ENCODE measurements around the gene WDFY4. TPM values are rescaled to one million over a fixed set of nuclear protein-coding genes. Genes with fewer than 3 reads are reported as not detected.

Gene WDFY4
- total and polyA plus RNA-seq, 2 of the 13 experiments (the other 11 are each of a cell fraction or from before 2014, with no cell fraction given): not detected

DNA sequence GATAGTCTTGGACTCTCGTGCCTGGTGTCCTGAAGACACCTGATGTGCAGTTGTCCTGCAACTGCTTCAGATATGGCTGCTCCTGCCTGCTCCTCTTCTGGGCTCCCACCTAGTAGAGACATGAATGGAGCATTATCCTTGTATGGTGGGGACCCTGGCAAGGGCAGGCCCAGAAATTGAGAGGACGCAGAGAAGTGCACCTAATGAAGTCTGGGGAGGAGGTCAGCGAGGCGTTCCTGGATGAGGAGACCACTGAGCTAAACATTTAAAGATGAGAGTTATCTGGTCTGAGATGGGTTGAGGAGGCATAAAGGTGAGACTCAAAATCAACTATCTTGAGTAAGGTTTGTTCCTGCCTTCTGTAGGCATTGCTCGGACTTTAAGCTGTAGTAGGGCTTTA is 66.3 kb downstream of the WDFY4 start:
- ChIA-PET CTCF (ENCODE audit: low intra/inter-chr PET ratio, low total read pairs) (no interaction called here), POLR2A (no interaction called here)
- ATAC-seq (no peak), FAIRE-seq (no peak), DNase-seq (ENCODE audit: low spot score) (no peak)
- Histone ChIP-seq H3K9me3 (ENCODE audit: low read length) (no peaks in the 10 kb centered on the region), H2AFZ (ENCODE audit: low read length) (no peak overlapping the region), H4K20me1 (ENCODE audit: insufficient read depth, low read length) (no peaks in the 10 kb centered on the region), H3K4me3 (replicated peaks in 1 of 3; ENCODE audit: insufficient read depth in 1 of 3, low read depth in 2 of 3, low read length in 3 of 3) (no peak overlapping the region), H3K9ac (ENCODE audit: insufficient read depth, low read depth, low read length) (no peak overlapping the region), H3K27ac (ENCODE audit: extremely low read length, insufficient read depth, low read length) (no peak overlapping the region), H3K4me2 (ENCODE audit: low read depth, low read length) (no peak overlapping the region), H3K27me3 (ENCODE audit: control insufficient read depth in 1 of 2, insufficient read depth in 2 of 2, low read length in 2 of 2) (no peaks in the 10 kb centered on the region), H3K79me2 (ENCODE audit: insufficient read depth, low read length) (no peaks in the 10 kb centered on the region), H3K36me3 (replicated peaks in 1 of 2; ENCODE audit: control insufficient read depth in 1 of 2, insufficient read depth in 2 of 2, low read length in 2 of 2) (no peaks in the 10 kb centered on the region), H3K4me1 (ENCODE audit: insufficient read depth, low read length) (no peaks in the 10 kb centered on the region)
- 3% methylated on average over 5 of the region's 5 CpGs for WGBS (ENCODE audit: low lambda C conversion rate)
- intact Hi-C loops (cut with micrococcal nuclease; ENCODE audit: unreplicated experiment): no loop called here
- in situ Hi-C loops (cut with HindIII; ENCODE audit: extremely low pct_ligation_motif_present, low pct_unique_long_range_greater_than_20kb): no loop called here
- BruUV-seq (replicated peaks): no TSS peak
- TF ChIP-seq ZNF34 (CRISPR knock-in tag; IDR thresholded peaks at IDR 0.05; ENCODE audit: borderline replicate concordance) (no peak), SIN3A (IDR thresholded peaks at IDR 0.05; ENCODE audit: borderline replicate concordance, low read depth, low read length) (no peak), MAFK (conservative IDR thresholded peaks at IDR 0.05 in 1 of 2, IDR thresholded peaks at IDR 0.05 in 1 of 2; ENCODE audit: low read length in 2 of 2) (no peak), MXD4 (CRISPR knock-in tag; IDR thresholded peaks at IDR 0.05) (no peak), GPN1 (CRISPR knock-in tag; IDR thresholded peaks at IDR 0.05; ENCODE audit: borderline replicate concordance) (no peak), POLR2A (IDR thresholded peaks at IDR 0.05; ENCODE audit: insufficient read depth in 1 of 2, low read depth in 2 of 2, low read length in 2 of 2) (no peak), ZNF124 (CRISPR knock-in tag; IDR thresholded peaks at IDR 0.05) (no peak), ZEB1 (IDR thresholded peaks at IDR 0.05; ENCODE audit: insufficient replicate concordance, low read depth) (no peak)
- TF ChIP-seq, protein P1, sequence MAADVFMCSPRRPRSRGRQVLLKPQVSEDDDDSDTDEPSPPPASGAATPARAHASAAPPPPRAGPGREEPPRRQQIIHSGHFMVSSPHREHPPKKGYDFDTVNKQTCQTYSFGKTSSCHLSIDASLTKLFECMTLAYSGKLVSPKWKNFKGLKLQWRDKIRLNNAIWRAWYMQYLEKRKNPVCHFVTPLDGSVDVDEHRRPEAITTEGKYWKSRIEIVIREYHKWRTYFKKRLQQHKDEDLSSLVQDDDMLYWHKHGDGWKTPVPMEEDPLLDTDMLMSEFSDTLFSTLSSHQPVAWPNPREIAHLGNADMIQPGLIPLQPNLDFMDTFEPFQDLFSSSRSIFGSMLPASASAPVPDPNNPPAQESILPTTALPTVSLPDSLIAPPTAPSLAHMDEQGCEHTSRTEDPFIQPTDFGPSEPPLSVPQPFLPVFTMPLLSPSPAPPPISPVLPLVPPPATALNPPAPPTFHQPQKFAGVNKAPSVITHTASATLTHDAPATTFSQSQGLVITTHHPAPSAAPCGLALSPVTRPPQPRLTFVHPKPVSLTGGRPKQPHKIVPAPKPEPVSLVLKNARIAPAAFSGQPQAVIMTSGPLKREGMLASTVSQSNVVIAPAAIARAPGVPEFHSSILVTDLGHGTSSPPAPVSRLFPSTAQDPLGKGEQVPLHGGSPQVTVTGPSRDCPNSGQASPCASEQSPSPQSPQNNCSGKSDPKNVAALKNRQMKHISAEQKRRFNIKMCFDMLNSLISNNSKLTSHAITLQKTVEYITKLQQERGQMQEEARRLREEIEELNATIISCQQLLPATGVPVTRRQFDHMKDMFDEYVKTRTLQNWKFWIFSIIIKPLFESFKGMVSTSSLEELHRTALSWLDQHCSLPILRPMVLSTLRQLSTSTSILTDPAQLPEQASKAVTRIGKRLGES (CRISPR knock-in tag; IDR thresholded peaks at IDR 0.05; ENCODE audit: borderline replicate concordance): no peak

Data from HepG2 (cell line).